HTERT RPE-1 (cell line): ENCODE data around the gene NOP56.

Experiments used
- in situ Hi-C: fragments of 300-500 bp; cut with MboI; formaldehyde crosslinking; loops from 4 replicates; pipeline ENCODE4 v1.14.3; 2020; ENCODE audit warnings: low sequenced_read_pairs

The NOP56 gene

GRCh38 chr20:2651772-2652723, at the start of gene NOP56:
Gene NOP56, plus strand, starts transcription at chr20:2652632. Its CDS starts 29 bp downstream, at chr20:2652661.
- in situ Hi-C loops: no loop called here

- in situ Hi-C loops: no loop called here
These were observed 49.7 kb upstream of the NOP56 start for GRCh38 chr20:2602746-2603145.

GRCh38 chr20:2603816-2604505, 48.5 kb upstream of the NOP56 start:
- in situ Hi-C loops: no loop called here

- in situ Hi-C loops: no loop called here
These were observed 48.0 kb upstream of the NOP56 start for GRCh38 chr20:2604506-2604835.

- in situ Hi-C loops: no loop called here
These were observed 45.9 kb upstream of the NOP56 start for GRCh38 chr20:2606507-2607006.

- in situ Hi-C loops: no loop called here
These were observed 42.1 kb upstream of the NOP56 start for GRCh38 chr20:2610326-2610725.

GRCh38 chr20:2610941-2611720, 41.3 kb upstream of the NOP56 start:
- in situ Hi-C loops: no loop called here

- in situ Hi-C loops: no loop called here
These were observed 40.4 kb upstream of the NOP56 start for GRCh38 chr20:2612073-2612472.

GRCh38 chr20:2616634-2617033, 35.8 kb upstream of the NOP56 start:
- in situ Hi-C loops: no loop called here

- in situ Hi-C loops: no loop called here
These were observed 35.2 kb upstream of the NOP56 start for GRCh38 chr20:2617099-2617714.

GRCh38 chr20:2618815-2619214, 33.6 kb upstream of the NOP56 start:
- in situ Hi-C loops: no loop called here

GRCh38 chr20:2619337-2619736, 33.1 kb upstream of the NOP56 start:
- in situ Hi-C loops: no loop called here

GRCh38 chr20:2619961-2620595, 32.4 kb upstream of the NOP56 start:
- in situ Hi-C loops: no loop called here

- in situ Hi-C loops: no loop called here
These were observed 28.2 kb upstream of the NOP56 start for GRCh38 chr20:2624190-2624589.

- in situ Hi-C loops: no loop called here
These were observed 27.4 kb upstream of the NOP56 start for GRCh38 chr20:2625062-2625461.

- in situ Hi-C loops: no loop called here
These were observed 25.4 kb upstream of the NOP56 start for GRCh38 chr20:2626853-2627541.

- in situ Hi-C loops: no loop called here
These were observed 21.2 kb upstream of the NOP56 start for GRCh38 chr20:2631228-2631627.

GRCh38 chr20:2633381-2633780, 19.1 kb upstream of the NOP56 start:
- in situ Hi-C loops: no loop called here

- in situ Hi-C loops: no loop called here
These were observed 15.2 kb upstream of the NOP56 start for GRCh38 chr20:2637246-2637645.

- in situ Hi-C loops: no loop called here
These were observed 12.2 kb upstream of the NOP56 start for GRCh38 chr20:2640260-2640659.
